GM18498 (cell line): ENCODE data around the gene SPATA6L.

Source experiments
- ATAC-seq: cut with Tn5 transposase; IDR thresholded peaks from one replicate; pipeline ENCODE4 v1.9.1; 2021; ENCODE audit warnings: mild to moderate bottlenecking, moderate library complexity; ENCODE audit not compliant: unreplicated experiment

Gene SPATA6L

GRCh38 chr9:4558371-4558998 is 107.8 kb downstream of the SPATA6L start:
- no peak for ATAC-seq

GRCh38 chr9:4555236-4555635 is 111.0 kb downstream of the SPATA6L start:
- no peak for ATAC-seq

- ATAC-seq = no peak
These were observed 112.3 kb downstream of the SPATA6L start for GRCh38 chr9:4553951-4554381.

GRCh38 chr9:4550777-4551484 is 115.3 kb downstream of the SPATA6L start:
- ATAC-seq = no peak

- ATAC-seq = no peak
These were observed 116.5 kb downstream of the SPATA6L start for GRCh38 chr9:4549751-4550295.

GRCh38 chr9:4548811-4549725 is 117.2 kb downstream of the SPATA6L start:
- ATAC-seq = no peak
